COLO668 (cell line): ENCODE results near the gene BLM.
"Not testable (repeated sequence)": the region's sequence is repeated elsewhere in the genome, so short reads cannot be mapped to it uniquely, and the experiment has no call there.

ENCODE experiments used
- DNase-seq: peaks from one replicate; lab custom pipeline; 2025; ENCODE audit not compliant: unreplicated experiment; lab: John Stamatoyannopoulos, UW

BLM gene

DNA sequence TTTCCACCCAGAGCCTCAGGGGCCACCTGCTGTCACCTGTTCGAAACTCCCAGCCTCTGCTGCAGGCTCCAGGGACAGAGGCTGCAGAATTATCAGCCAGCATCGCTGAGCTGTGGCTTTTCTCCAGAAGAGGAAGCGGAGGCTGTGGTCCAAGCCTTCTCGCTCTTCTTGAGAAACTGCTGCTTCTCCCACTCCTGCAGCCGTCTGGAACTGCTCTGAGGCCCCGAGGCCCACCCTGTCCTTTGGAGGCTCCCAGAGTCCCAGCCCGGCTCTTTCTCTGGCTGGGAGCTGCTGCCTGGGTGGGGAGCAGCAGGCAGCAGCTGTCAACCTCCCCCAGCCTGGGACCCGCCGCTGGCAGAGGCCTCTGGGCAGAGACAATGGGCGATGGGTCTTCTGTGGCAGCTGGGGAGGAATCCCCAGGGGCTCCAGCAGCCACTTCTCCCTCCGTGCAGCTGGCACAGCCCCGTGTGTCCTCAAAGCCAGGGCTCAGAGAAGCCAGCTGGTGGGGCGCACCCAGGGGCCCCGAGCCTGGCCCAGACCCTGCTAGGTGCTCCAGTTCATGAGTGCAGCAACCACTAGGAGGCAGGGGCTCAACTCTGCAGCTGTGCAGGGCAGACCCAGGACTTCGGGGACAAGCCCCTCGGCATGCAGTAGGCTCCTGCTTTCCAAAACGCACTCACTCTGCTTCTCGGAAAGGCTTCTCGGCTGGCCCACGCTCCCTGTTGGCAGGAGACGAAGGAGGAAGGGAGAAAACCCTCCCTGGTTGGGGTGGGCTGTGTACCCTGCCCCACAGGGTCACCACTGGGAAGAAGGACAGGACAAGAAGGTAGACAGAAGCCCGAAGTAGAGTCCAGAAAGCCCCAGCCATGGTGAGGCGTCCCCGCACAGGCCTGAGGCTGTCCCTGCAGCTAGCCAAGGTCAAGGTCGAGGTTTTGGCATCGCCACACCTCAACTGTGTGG lies 101.4 kb downstream of the BLM start:
- DNase-seq, result peak; percentile 85

GRCh38 chr15:90819390-90819789 lies 102.2 kb downstream of the BLM start:
- no peak for DNase-seq

- no peak for DNase-seq
Observed at GRCh38 chr15:90819850-90820249, 102.7 kb downstream of the BLM start.

GRCh38 chr15:90820481-90820880 lies 103.3 kb downstream of the BLM start:
- DNase-seq, result no peak

- DNase-seq, result no peak
Observed at GRCh38 chr15:90822204-90822955, 105.2 kb downstream of the BLM start.

- DNase-seq, result no peak
Observed at GRCh38 chr15:90823455-90823974, 106.4 kb downstream of the BLM start.

GRCh38 chr15:90825115-90825899 lies 108.2 kb downstream of the BLM start:
- not testable (repeated sequence) for DNase-seq

GRCh38 chr15:90826206-90826885 lies 109.2 kb downstream of the BLM start:
- DNase-seq, result not testable (repeated sequence)

GRCh38 chr15:90826886-90827435 lies 109.8 kb downstream of the BLM start:
- no peak for DNase-seq

DNA sequence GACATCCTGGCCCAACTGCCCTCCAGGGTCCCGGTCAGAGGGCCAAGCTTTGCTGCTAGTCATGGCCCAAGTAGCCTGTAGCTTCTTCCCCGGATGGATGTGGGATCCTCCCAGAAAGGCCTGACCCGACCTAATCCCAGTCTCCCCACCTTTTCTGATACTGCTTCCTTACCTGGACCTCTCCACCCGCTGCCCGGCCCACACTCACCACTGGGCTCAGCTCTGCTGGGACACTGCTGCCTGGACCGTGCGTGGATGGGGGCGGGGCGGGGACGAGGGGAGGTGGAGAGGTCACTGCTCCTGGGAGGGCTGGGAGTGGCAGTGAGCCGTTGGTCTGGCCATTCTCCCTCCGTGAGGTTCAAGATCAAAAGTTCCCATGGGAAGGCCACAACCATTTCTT lies 111.0 kb downstream of the BLM start:
- no peak for DNase-seq

GRCh38 chr15:90829126-90829525 lies 112.0 kb downstream of the BLM start:
- no peak for DNase-seq

GRCh38 chr15:90829942-90830440 lies 112.8 kb downstream of the BLM start:
- DNase-seq, result no peak

DNA sequence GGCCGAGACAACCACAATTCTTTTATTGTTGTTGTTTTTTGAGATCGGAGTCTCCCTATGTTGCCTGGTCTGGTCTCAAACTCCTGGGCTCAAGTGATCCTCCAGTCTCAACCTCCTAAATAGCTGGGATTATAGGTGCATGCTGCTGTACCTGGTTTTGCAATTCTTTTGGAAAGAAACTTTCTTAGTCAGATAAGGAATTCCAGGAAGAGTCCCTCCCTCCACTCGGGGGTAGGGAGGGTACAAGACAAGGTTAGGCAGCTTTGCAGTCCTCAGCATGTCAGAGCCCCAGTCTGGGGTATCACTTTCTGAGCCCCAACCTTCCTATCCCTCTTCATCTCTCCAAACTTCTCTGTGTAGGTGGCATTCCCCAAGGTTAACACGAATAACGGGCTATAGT lies 117.5 kb downstream of the BLM start:
- DNase-seq, result no peak

- DNase-seq, result peak; percentile 32
Observed at GRCh38 chr15:90836296-90836871, 119.2 kb downstream of the BLM start.

DNA sequence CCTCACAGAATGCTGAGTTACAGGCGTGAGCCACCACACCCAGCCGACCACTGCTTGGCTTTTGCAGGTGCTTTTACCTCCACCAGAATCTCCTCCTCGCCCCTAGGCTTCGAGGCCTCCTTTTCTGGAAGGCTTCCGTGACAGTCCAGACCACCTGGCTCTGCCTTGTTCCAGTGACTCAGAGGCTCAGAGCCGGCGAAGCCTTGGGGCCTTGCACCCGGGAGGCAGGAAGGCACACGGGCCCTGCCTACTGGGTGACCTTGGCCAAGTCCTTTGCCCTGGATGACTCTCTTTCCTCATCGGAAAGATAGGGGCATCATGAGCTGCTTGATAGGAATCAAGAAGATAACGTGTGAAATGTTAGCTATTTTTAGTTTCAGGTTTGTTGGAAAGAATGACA lies 119.9 kb downstream of the BLM start:
- DNase-seq, result no peak

DNA sequence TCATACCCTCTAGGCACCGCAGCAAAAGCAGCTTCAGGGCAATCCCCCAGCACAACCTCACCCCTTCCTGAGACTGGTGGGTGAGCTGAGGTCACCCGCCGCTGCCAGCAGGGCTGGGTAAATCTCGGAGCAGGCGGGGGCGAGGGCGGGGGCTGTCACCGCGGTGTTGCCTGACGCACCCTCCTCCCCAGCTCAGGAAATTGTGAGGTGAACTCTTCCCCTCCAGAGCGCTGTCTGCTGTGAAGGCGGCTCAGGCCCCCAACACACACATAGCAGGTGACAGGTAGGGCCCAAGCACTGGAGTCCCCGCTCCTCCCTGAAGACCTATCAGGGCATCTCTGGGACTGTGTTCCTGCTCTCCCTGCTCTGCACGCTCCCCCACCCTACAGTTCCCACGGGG lies 121.0 kb downstream of the BLM start:
- no peak for DNase-seq

DNA sequence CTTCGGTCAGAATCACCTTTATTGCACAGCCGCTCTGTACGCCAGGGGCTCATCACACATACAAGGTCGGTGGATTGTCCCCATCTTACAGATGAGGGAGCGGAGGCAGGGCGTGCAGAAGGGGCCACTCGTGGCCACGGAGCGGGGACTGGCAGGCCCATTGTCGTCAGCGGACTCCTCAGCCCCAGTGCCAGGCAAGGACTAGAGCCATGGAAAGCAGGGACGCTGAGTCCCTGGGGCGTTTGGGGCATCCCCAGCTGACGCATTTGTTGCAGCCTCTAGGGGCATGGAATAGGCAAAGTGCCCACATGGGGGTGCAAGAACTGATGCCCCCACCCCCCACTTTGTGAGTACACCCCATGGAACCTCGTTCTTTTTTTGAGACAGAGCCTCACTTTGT lies 121.4 kb downstream of the BLM start:
- DNase-seq, result no peak

DNA sequence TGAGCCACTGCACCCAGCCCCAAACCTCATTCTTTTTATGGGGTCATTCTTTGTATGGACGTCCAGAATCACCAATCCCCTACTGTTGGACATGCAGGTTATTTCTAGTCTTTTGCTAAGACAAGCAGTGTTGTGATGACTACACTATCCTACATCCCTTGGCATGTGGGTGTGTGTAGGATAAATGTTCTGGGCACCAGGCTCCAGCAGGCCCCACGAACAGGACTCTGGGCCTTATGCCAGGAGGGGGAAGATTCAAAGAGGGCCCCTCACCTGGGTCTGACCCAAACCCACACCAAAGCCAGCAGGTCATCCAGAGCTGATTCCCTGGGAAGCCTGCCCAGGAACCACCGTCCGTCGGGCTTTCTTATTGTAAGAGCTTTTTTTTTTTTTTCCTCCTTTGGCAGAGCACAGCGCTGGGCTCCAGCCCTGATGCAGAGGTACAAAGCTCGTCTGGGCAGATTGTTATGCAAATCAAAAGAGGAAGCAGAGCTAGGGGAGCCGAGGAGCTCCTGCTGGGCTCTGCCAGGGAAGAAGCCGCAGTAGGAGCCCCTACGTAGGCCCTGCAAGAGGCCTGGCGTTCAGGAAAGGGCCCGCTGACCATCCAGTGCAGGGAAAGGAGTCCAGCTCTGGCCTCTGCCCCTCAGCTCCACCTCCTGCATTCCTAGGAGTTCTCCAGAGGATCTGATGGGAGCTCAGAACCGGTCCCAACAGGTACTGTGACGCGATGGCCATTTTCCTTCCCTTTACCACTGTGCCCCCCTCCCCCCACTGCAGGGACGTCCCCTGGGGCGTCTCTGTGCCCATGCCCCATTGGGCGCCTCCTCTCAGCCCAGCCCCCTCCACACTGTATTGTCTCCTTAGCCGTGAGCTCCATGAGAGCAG lies 122.3 kb downstream of the BLM start:
- peak; percentile 49 for DNase-seq
